Esophagus squamous epithelium (tissue), 5 donors: ENCODE measurements around the gene MYBPC1. TPM values are rescaled to one million over a fixed set of nuclear protein-coding genes. Genes with fewer than 3 reads are reported as not detected.

ENCODE experiments used
- DNase-seq: peaks from one replicate; lab custom pipeline; 2025; lab: John Stamatoyannopoulos, UW
- H3K27ac ChIP-seq, 4 donors: fragments of 200-600 bp; sonication (generic); one replicate each; pipeline ENCODE4 v1.5.1; 2016 to 2019; ENCODE audit warnings: mild to moderate bottlenecking in 1 of 4
- H3K27me3 ChIP-seq, 4 donors: fragments of 200-600 bp; sonication (generic); 1 replicate in 3 of 4; 2 replicates in 1 of 4; pipeline versions ENCODE4 v1.5.1 to v1.6.0; 2017 to 2021; ENCODE audit warnings: antibody characterized with exemption in 1 of 4
- H3K36me3 ChIP-seq, 3 donors: fragments of 200-600 bp; sonication (generic); one replicate each; pipeline ENCODE4 v1.5.1; 2016 to 2019
- H3K4me1 ChIP-seq, 3 donors: fragments of 200-600 bp; sonication (generic); one replicate each; pipeline ENCODE4 v1.5.1; 2017 to 2019
- H3K4me3 ChIP-seq, 4 donors: fragments of 200-600 bp; sonication (generic); 1 replicate in 3 of 4; 2 replicates in 1 of 4; pipeline ENCODE4 v1.5.1; 2016 to 2019; ENCODE audit warnings: mild to moderate bottlenecking in 2 of 4, moderate library complexity in 1 of 4
- H3K9me3 ChIP-seq, 3 donors: fragments of 200-600 bp; sonication (generic); one replicate each; pipeline ENCODE4 v1.5.1; 2016 to 2019
- POLR2A ChIP-seq, 4 donors: fragments of 450-650 bp; IDR thresholded peaks; one replicate each; pipeline ENCODE4 v1.6.1; 2017; ENCODE audit warnings: antibody characterized with exemption in 4 of 4, mild to moderate bottlenecking in 4 of 4, moderate library complexity in 3 of 4
- WGBS, 2 donors: methylation state at CpG; one replicate each; pipeline ENCODE4 v1.1.5; 2018; 5-methylcytosine and 5-hydroxymethylcytosine counted together
- intact Hi-C: fragments of 100-400 bp; cut with DNase I; formaldehyde crosslinking; loops from one replicate; pipeline ENCODE4 v1.15.0; 2022
- total RNA-seq, 4 donors: library from RNA; depleted of rRNA; stranded (reverse); fragments of >200 nt; gene quantifications; one replicate each; pipeline ENCODE4 v1.1.0, GENCODE V29; 2016
- TF ChIP-seq, protein P1 (sequence below), 6 experiments: fragments of 450-650 bp in 4 of 6; fragments of 200-600 bp in 2 of 6; sonication (generic) in 2 of 6; IDR thresholded peaks; one replicate each; pipeline ENCODE4 v1.5.1; 2016 to 2019; ENCODE audit warnings: antibody characterized with exemption in 6 of 6, mild to moderate bottlenecking in 4 of 6, moderate library complexity in 4 of 6
- donor health status: DM: yes; HTN: yes; CAD: no.

Gene MYBPC1
- total RNA-seq, 4 donors from 2014 or later: not detected

DNA sequence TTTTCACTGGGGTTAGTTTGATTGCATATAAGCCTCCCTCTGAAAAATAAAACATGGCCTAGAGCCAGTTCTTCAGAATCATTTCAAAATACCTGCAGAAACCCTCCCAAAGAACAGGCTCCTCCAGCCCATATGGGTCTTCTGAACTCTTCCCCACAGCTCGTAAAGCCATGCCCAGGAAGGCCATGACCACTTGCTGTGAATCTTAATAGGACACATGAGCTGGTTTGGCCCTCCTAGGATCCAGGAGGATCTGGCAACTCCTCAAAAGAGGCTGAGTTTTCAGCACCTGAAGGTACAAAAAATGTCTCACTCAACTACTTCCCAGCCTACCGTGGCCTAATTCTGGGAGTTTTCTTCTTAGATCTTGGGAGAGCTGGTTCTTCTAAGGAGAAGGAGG, 2.4 kb downstream of the MYBPC1 start:
- H3K27me3 ChIP-seq: no peaks in the 10 kb centered on the region
- no peak for DNase-seq
- H3K4me1 ChIP-seq: no peaks in the 10 kb centered on the region
- no peak overlapping the region for H3K27ac ChIP-seq
- WGBS, 2 donors: 71% methylated on average over 1 of the region's 2 CpGs
- intact Hi-C loops: no loop called here
- H3K36me3 ChIP-seq: no peaks in the 10 kb centered on the region
- no peak overlapping the region for H3K4me3 ChIP-seq
- no peaks in the 10 kb centered on the region for H3K9me3 ChIP-seq
- TF ChIP-seq POLR2A (IDR thresholded peaks at IDR 0.05): no peak
- TF ChIP-seq, protein P1, sequence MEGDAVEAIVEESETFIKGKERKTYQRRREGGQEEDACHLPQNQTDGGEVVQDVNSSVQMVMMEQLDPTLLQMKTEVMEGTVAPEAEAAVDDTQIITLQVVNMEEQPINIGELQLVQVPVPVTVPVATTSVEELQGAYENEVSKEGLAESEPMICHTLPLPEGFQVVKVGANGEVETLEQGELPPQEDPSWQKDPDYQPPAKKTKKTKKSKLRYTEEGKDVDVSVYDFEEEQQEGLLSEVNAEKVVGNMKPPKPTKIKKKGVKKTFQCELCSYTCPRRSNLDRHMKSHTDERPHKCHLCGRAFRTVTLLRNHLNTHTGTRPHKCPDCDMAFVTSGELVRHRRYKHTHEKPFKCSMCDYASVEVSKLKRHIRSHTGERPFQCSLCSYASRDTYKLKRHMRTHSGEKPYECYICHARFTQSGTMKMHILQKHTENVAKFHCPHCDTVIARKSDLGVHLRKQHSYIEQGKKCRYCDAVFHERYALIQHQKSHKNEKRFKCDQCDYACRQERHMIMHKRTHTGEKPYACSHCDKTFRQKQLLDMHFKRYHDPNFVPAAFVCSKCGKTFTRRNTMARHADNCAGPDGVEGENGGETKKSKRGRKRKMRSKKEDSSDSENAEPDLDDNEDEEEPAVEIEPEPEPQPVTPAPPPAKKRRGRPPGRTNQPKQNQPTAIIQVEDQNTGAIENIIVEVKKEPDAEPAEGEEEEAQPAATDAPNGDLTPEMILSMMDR (IDR thresholded peaks at IDR 0.05): no peak

DNA sequence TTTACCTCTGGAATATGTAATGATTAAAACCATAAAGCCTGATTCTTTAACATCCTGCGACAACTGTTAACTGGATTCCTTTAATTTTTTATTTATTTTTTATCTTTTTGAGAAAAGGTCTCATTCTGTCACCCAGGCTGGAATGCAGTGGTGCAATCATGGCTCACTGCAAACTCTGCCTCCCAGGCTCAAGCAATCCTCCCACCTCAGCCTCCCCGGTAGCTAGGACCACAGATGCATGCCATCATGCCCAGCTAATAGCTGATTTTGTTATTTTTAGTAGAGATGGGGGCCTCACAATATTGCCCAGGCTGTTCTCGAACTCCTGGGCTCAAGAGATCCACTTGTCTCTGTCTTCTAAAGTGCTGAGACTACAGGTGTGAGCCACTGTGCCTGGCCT, 3.7 kb downstream of the MYBPC1 start:
- no peaks in the 10 kb centered on the region for H3K9me3 ChIP-seq
- no peaks in the 10 kb centered on the region for H3K27me3 ChIP-seq
- intact Hi-C loops: no loop called here
- DNase-seq: no peak
- TF ChIP-seq POLR2A (IDR thresholded peaks at IDR 0.05): no peak
- TF ChIP-seq, protein P1 (IDR thresholded peaks at IDR 0.05): no peak
- no peak overlapping the region for H3K27ac ChIP-seq
- no peak overlapping the region for H3K4me3 ChIP-seq
- H3K4me1 ChIP-seq: no peaks in the 10 kb centered on the region
- H3K36me3 ChIP-seq: no peaks in the 10 kb centered on the region
- 87% methylated on average over 3 of the region's 3 CpGs for WGBS, 2 donors

DNA sequence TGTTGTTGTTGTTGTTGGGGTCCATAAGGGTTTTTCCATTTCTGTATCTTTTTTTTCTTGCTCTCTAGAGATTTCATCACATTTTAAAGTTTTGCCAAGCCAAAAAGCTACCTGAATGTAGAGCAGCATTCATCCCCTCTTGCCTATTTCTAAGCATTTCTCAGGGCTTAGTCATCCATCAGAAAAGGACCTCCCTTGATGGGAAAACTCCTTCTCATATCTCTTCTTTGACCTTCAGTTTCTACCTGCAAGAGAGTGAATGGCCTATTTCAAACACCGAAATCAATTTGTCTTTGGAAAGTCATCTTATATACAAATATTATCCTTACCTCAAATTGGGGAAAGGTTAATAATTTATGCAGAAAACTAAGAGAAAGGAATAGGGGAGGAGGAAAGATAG, 4.5 kb downstream of the MYBPC1 start:
- Histone ChIP-seq H3K27me3 (no peaks in the 10 kb centered on the region), H3K4me3 (no peak overlapping the region), H3K36me3 (no peaks in the 10 kb centered on the region), H3K27ac (peak overlapping the region in 1 of 4 donors; percentile 24), H3K9me3 (no peaks in the 10 kb centered on the region), H3K4me1 (peaks cover 0 to 7% (median 2%) of the 10 kb centered on the region in 3 donors)
- intact Hi-C loops: no loop called here
- TF ChIP-seq POLR2A (IDR thresholded peaks at IDR 0.05): no peak
- TF ChIP-seq, protein P1 (IDR thresholded peaks at IDR 0.05): no peak
- WGBS, 2 donors: 88 to 100% methylated on average over 1 of the region's 1 CpG
- DNase-seq: no peak

DNA sequence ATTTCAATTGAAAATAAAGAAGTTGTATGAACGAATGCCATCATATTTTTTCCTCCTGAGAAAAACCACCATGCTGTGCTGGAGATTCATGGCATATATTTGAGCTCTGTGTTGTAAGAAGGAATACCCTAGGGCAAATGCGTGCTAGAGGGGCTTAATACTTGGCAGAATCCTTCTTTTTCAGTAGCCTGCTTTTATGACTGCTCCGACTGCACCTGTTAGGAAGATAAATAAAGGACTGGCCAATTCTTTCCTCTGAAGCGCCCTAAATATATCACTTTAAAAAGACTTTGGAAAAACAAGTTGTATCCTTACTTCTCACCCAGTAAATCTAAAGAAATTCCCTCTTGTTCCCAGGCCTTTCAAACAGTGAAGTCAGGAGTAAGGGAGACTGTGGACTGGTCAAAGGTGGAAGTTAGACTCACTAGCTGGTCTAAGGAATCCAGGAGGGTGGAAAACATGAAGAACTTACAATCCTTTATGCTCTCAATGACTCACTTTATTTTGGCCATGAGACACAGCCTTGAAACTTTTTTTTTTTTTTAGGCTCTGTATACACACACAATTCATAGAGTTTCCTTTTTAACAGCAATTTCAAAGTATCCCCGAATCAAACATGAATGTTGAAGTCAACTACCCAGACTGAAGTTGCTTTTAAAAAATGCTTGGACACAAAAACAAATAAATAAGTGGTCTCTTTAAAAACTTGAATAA, 5.2 kb downstream of the MYBPC1 start:
- DNase-seq: no peak
- Histone ChIP-seq H3K36me3 (no peaks in the 10 kb centered on the region), H3K4me1 (peaks cover 0 to 11% (median 8%) of the 10 kb centered on the region in 3 donors), H3K27ac (peak overlapping the region in 2 of 4 donors; percentile 24 to 33), H3K9me3 (no peaks in the 10 kb centered on the region), H3K27me3 (no peaks in the 10 kb centered on the region), H3K4me3 (no peak overlapping the region)
- WGBS, 2 donors: 40 to 41% methylated on average over 5 of the region's 5 CpGs
- no peak for TF ChIP-seq POLR2A (IDR thresholded peaks at IDR 0.05)
- TF ChIP-seq, protein P1 (IDR thresholded peaks at IDR 0.05): no peak
- intact Hi-C loops: no loop called here

DNA sequence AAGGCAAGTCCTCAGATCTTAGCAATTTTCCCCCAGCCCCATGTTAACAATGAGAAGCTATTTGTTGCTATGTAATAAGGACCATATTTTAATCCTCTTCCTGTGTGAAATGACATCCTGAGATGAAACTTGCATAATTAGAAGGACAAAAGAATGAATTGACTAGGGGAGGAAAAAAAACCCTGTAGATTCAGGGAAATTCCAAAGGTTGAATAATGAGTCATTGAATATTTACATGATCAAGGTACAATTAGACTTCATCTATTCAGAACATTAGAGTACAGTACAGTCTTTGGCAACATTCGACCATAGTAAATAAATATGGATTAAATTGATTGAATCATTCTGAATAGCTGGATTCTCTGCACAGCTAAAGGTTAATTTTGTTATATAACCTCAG, 9.4 kb downstream of the MYBPC1 start:
- 8 to 25% methylated on average over 1 of the region's 1 CpG for WGBS, 2 donors
- no peak for TF ChIP-seq POLR2A (IDR thresholded peaks at IDR 0.05)
- TF ChIP-seq, protein P1 (IDR thresholded peaks at IDR 0.05): no peak
- no peaks in the 10 kb centered on the region for H3K9me3 ChIP-seq
- no peak overlapping the region for H3K4me3 ChIP-seq
- no peaks in the 10 kb centered on the region for H3K27me3 ChIP-seq
- peak overlapping the region in 2 of 4 donors; percentile 41 to 68 for H3K27ac ChIP-seq
- DNase-seq: no peak
- peaks cover 0 to 21% (median 8%) of the 10 kb centered on the region in 3 donors for H3K4me1 ChIP-seq
- H3K36me3 ChIP-seq: no peaks in the 10 kb centered on the region
- intact Hi-C loops: no loop called here
